ENCODE results near the gene SIX4.

- TF ChIP-seq EZH2 (IDR thresholded peaks at IDR 0.05; ENCODE audit: borderline replicate concordance, low read depth, low read length, poor library complexity, severe bottlenecking) (no peak), CTCF (conservative IDR thresholded peaks at IDR 0.05; ENCODE audit: low read depth, low read length) (no peak)
Observed at GRCh38 chr14:60679566-60680258, 44.4 kb downstream of the SIX4 start.

Data from A673 (cell line).